K562 (cell line): Measurements from ENCODE around the gene C10orf71. TPM values are rescaled to one million over a fixed set of nuclear protein-coding genes. Genes with fewer than 3 reads are reported as not detected.
A peak's percentile ranks its signal among the peaks of the same experiment; 100 is the strongest.

Experiments
- ATAC-seq: fragments of 200-7000 bp; cut with Tn5 transposase; 3 replicates; pipeline ENCODE4 v1.9.1; 2020; ENCODE audit warnings: moderate library complexity
- BruUV-seq: library from RNA; stranded (reverse); fragments of 400-500 nt; replicated peaks from 2 replicates; lab custom pipeline; 2021; lab: Mats Ljungman, UMichigan
- CTCF ChIA-PET: fragments of 300-600 bp; formaldehyde crosslinking; extraction: SDS; loops from one replicate; lab custom pipeline; 2021; ENCODE audit warnings: low intra/inter-chr PET ratio; lab: Yijun Ruan, JAX
- POLR2A ChIA-PET: fragments of 300-600, 350-650 bp; sonication (Branson Sonifier 250); formaldehyde crosslinking; extraction: SDS; loops from one replicate; lab custom pipeline; 2021; ENCODE audit warnings: antibody characterized with exemption, inconsistent platforms; lab: Yijun Ruan, JAX
- DNase-seq, 4 experiments: peaks; one replicate each; pipeline versions ENCODE4 v3.0.0 to v3.0.0-alpha.2; 2011 to 2018; ENCODE audit warnings: low spot score in 3 of 4, mixed read lengths in 3 of 4; ENCODE audit errors: extremely low read depth in 1 of 4
- FAIRE-seq: peaks from 2 replicates; lab custom pipeline; 2011; peaks lifted over from hg19 to GRCh38; lab: Jason Lieb, UNC
- H2AFZ ChIP-seq: 2 replicates; pipeline ENCODE4 v1.6.0; 2011; ENCODE audit warnings: low read depth, low read length, control low read depth, inconsistent platforms
- H3K27ac ChIP-seq: fragments of 200-600 bp; 3 replicates; pipeline ENCODE4 v1.8.0; 2011; ENCODE audit warnings: low read depth, mild to moderate bottlenecking, control low read depth, inconsistent platforms, low read length, moderate library complexity, mixed read lengths; ENCODE audit errors: extremely low read depth
- H3K27me3 ChIP-seq, 2 experiments: fragments of 300-600 bp in 1 of 2; 2 replicates in 1 of 2; 3 replicates in 1 of 2; pipeline versions ENCODE4 v1.6.0 to v1.8.0; 2011; ENCODE audit warnings: inconsistent platforms in 2 of 2, low read length in 2 of 2, mild to moderate bottlenecking in 1 of 2, mixed read lengths in 1 of 2, moderate library complexity in 1 of 2; ENCODE audit not compliant: control insufficient read depth in 2 of 2, insufficient read depth in 2 of 2
- H3K36me3 ChIP-seq: fragments of 300-600 bp; 3 replicates; pipeline ENCODE4 v1.8.0; 2011; ENCODE audit warnings: mild to moderate bottlenecking, low read length, inconsistent platforms; ENCODE audit not compliant: control insufficient read depth, insufficient read depth
- H3K4me1 ChIP-seq, 2 experiments: fragments of 200-600 bp in 1 of 2; replicated peaks in 1 of 2; 2 replicates in 1 of 2; 3 replicates in 1 of 2; pipeline versions ENCODE4 v1.5.1 to v1.8.0; 2011; ENCODE audit warnings: inconsistent platforms in 2 of 2, low read length in 2 of 2, mild to moderate bottlenecking in 1 of 2, mixed read lengths in 1 of 2, moderate library complexity in 1 of 2; ENCODE audit not compliant: control insufficient read depth in 2 of 2, insufficient read depth in 2 of 2
- H3K4me2 ChIP-seq: 2 replicates; pipeline ENCODE4 v1.6.1; 2011; ENCODE audit warnings: low read length, control low read depth, inconsistent platforms, mixed read lengths; ENCODE audit not compliant: insufficient read depth
- H3K4me3 ChIP-seq: fragments of 200-600 bp; sonication (generic), shearing (Covaris generic); 2 replicates; pipeline ENCODE4 v1.5.1; 2016; ENCODE audit warnings: control low read depth, inconsistent platforms
- H3K79me2 ChIP-seq: fragments of 200-600 bp; 3 replicates; pipeline ENCODE4 v1.8.0; 2011; ENCODE audit warnings: low read length, inconsistent platforms; ENCODE audit not compliant: control insufficient read depth, insufficient read depth
- H3K9ac ChIP-seq, 2 experiments: 2 replicates each; pipeline versions ENCODE4 v1.6.0 to v1.6.1; 2011; ENCODE audit warnings: low read depth in 2 of 2, low read length in 2 of 2, control low read depth in 1 of 2, inconsistent platforms in 1 of 2, mild to moderate bottlenecking in 1 of 2, mixed read lengths in 1 of 2; ENCODE audit not compliant: insufficient read depth in 1 of 2
- H3K9me1 ChIP-seq: one replicate; pipeline ENCODE4 v1.6.0; 2011; ENCODE audit warnings: inconsistent platforms, mild to moderate bottlenecking, low read length, moderate library complexity; ENCODE audit not compliant: control insufficient read depth, insufficient read depth
- H3K9me3 ChIP-seq: replicated peaks from 2 replicates; pipeline ENCODE4 v1.5.1; 2011; ENCODE audit warnings: low read depth, low read length, inconsistent platforms; ENCODE audit not compliant: control insufficient read depth, insufficient read depth
- H4K20me1 ChIP-seq: replicated peaks from 2 replicates; pipeline ENCODE4 v1.6.1; 2011; ENCODE audit warnings: low read length, inconsistent platforms, mixed read lengths; ENCODE audit not compliant: control insufficient read depth, insufficient read depth
- ADNP ChIP-seq: fragments of 200-800 bp; sonication (Bioruptor generic); IDR thresholded peaks from 2 replicates; pipeline ENCODE4 v1.6.1; 2016; ENCODE audit warnings: missing genetic modification characterization, missing compliant biosample characterization
- CEBPB ChIP-seq: fragments of 450-650 bp; IDR thresholded peaks from 2 replicates; pipeline ENCODE4 v1.6.1; 2016; ENCODE audit warnings: missing genetic modification characterization, missing compliant biosample characterization
- MEIS2 ChIP-seq: fragments of 450-650 bp; IDR thresholded peaks from 2 replicates; pipeline ENCODE4 v1.6.1; 2014; ENCODE audit warnings: mild to moderate bottlenecking; ENCODE audit not compliant: partially characterized antibody
- RAD21 ChIP-seq, 2 experiments: fragments of 250-450 bp in 1 of 2; fragments of 450-650 bp in 1 of 2; sonication (Bioruptor Pico) in 1 of 2; formaldehyde crosslinking in 1 of 2; IDR thresholded peaks in 1 of 2; conservative IDR thresholded peaks in 1 of 2; 2 replicates each; pipeline versions ENCODE4 v1.4.0 to v1.8.0; 2020 to 2022; ENCODE audit warnings: mild to moderate bottlenecking in 2 of 2, moderate library complexity in 1 of 2
- SMARCB1 ChIP-seq: IDR thresholded peaks from 2 replicates; pipeline ENCODE4 v1.6.1; 2011; ENCODE audit warnings: improper control_type of control experiment, low read depth; ENCODE audit not compliant: insufficient read length
- ZNF239 ChIP-seq: fragments of 250-450 bp; sonication (Bioruptor Pico); IDR thresholded peaks from 2 replicates; pipeline ENCODE4 v1.4.0; 2020; ENCODE audit warnings: mild to moderate bottlenecking
- WGBS: fragments of 100-300 bp; shearing (Covaris generic); methylation state at CpG from one replicate; pipeline ENCODE4 v1.1.6; 2016; ENCODE audit warnings: low coverage, mixed read lengths; ENCODE audit not compliant: insufficient coverage; ENCODE audit errors: missing lambda C conversion rate; 5-methylcytosine and 5-hydroxymethylcytosine counted together
- in situ Hi-C: fragments of 300-500 bp; cut with MboI; formaldehyde crosslinking; loops from 4 replicates; pipeline ENCODE4 v1.15.0; 2018; ENCODE audit warnings: inconsistent platforms, mixed read lengths
- intact Hi-C: fragments of 100-400 bp; cut with micrococcal nuclease; formaldehyde crosslinking; loops from 2 replicates; pipeline ENCODE4 v1.14.2; 2022
- polyA plus RNA-seq, 8 experiments: library from polyadenylated mRNA; depleted of rRNA in 4 of 8; stranded (reverse) in 5 of 8; unstranded in 3 of 8; fragments of >200 nt; fragmentation: Nextera tagmentation in 2 of 8; fragmentation: Illumina TruSeq in 1 of 8; extraction: Ambion mirVana in 2 of 8; extraction: Trizol in 1 of 8; gene quantifications; 2 replicates each; pipeline versions ENCODE4 v1.2.1 to v1.2.3, GENCODE V29; 2011 to 2014; ENCODE audit warnings: inconsistent platforms in 1 of 8, missing spikeins in 1 of 8
- total RNA-seq, 7 experiments: library from RNA; depleted of rRNA in 6 of 7; stranded (reverse); fragments of >200 nt in 6 of 7; fragmentation: Illumina TruSeq in 2 of 7; extraction: Trizol in 2 of 7; gene quantifications; 2 replicates each; pipeline versions ENCODE4 v1.2.1 to v1.2.3, GENCODE V29; 2011 to 2021; ENCODE audit warnings: low replicate concordance in 1 of 7
- TF ChIP-seq, protein P1 (sequence below), 2 experiments: fragments of 450-650 bp; formaldehyde crosslinking in 1 of 2; IDR thresholded peaks; 2 replicates each; pipeline versions ENCODE4 v1.4.0 to v1.6.1; 2014 to 2020; ENCODE audit warnings: mild to moderate bottlenecking in 2 of 2, borderline replicate concordance in 1 of 2, low read depth in 1 of 2

C10orf71 gene
- total and polyA plus RNA-seq, 9 of the 15 experiments (the other 6 are each of a cell fraction or from before 2014, with no cell fraction given): 0.06 to 4.5 (median 1.3) TPM

DNA sequence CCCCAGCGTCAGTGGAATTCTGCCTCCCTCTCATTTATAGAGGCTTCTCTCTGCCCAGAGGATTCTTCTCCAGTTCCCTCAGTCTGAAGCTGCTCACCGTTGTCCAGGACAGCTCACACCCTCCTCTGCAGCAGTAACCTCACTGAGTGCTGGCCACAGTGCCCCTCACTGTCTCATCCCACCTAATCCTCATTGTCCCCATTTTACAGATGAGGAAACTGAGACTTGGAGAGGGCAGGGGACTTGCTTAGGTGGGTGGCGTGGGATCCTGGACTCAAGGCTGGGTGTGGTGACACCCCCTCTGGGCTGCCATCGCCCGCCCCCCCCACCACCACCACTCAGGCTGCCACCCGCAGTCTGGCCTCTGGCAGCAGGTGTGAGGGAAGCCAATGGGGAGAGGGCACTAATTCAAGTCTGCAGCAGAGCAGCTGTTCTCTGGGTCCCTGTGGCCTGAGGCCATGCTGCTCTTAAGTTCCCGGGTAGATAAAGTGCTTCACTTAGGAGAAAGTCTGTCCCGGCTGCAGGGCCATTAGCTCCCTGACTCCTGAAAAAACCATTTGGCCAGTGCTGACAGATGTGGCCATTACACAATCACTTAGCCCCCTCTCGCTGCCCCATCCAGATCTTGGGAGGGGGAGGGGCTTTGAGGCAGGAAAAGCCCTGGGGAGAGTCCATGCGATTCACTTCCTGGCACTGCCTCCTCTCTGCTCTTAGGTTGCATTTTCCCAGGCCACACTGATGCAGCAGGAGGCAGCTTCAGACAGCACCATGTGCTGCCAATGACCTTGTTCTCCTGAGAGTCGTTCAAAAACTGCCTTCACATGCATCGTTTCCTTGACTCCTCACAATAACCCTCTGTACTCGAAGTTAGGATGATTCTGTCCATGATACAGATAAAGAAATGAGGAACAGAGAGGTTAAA is 60.6 kb downstream of the C10orf71 start:
- no peaks in the 10 kb centered on the region for H4K20me1 ChIP-seq
- peak; percentile 15; the same call in 1 of the 3 replicates for ATAC-seq
- H3K36me3 ChIP-seq: no peaks in the 10 kb centered on the region
- DNase-seq: no peak
- BruUV-seq: no TSS peak
- 4% methylated on average over 12 of the region's 13 CpGs for WGBS
- FAIRE-seq: no peak
- intact Hi-C loops: no loop called here
- H3K4me3 ChIP-seq: no peak overlapping the region
- ChIA-PET POLR2A (interaction anchor here (0.6 to 1.0 kb wide), 2 partner anchors 61 to 255 kb away, joined by 3 to 4 read pairs; no protein-coding TSS in a partner anchor), CTCF (interaction anchor here (1.2 kb wide), 1 partner anchor 322 kb away, joined by 3 read pairs; no protein-coding TSS in a partner anchor)
- peaks cover 0 to 5% of the 10 kb centered on the region in 2 experiments; a peak in 1 of 5 replicates for H3K4me1 ChIP-seq
- H3K79me2 ChIP-seq: no peaks in the 10 kb centered on the region
- in situ Hi-C loops: no loop called here
- H3K9me3 ChIP-seq: no peaks in the 10 kb centered on the region
- H3K27me3 ChIP-seq: peaks cover 30 to 44% of the 10 kb centered on the region in 2 experiments
- TF ChIP-seq ADNP (tag) (0 out of 2 replicates have a peak, but pooled peaks have one; percentile 29), ZNF239 (CRISPR knock-in tag) (no peak), SMARCB1 (no peak), RAD21 (CRISPR knock-in tag; conservative IDR thresholded peaks at IDR 0.05 in 1 of 2, IDR thresholded peaks at IDR 0.05 in 1 of 2) (peak in 1 of 2 experiments; percentile 17; a peak in 1 of 4 replicates), CEBPB (0 out of 2 replicates have a peak, but pooled peaks have one; percentile 7), MEIS2 (peak; percentile 44)
- TF ChIP-seq, protein P1, sequence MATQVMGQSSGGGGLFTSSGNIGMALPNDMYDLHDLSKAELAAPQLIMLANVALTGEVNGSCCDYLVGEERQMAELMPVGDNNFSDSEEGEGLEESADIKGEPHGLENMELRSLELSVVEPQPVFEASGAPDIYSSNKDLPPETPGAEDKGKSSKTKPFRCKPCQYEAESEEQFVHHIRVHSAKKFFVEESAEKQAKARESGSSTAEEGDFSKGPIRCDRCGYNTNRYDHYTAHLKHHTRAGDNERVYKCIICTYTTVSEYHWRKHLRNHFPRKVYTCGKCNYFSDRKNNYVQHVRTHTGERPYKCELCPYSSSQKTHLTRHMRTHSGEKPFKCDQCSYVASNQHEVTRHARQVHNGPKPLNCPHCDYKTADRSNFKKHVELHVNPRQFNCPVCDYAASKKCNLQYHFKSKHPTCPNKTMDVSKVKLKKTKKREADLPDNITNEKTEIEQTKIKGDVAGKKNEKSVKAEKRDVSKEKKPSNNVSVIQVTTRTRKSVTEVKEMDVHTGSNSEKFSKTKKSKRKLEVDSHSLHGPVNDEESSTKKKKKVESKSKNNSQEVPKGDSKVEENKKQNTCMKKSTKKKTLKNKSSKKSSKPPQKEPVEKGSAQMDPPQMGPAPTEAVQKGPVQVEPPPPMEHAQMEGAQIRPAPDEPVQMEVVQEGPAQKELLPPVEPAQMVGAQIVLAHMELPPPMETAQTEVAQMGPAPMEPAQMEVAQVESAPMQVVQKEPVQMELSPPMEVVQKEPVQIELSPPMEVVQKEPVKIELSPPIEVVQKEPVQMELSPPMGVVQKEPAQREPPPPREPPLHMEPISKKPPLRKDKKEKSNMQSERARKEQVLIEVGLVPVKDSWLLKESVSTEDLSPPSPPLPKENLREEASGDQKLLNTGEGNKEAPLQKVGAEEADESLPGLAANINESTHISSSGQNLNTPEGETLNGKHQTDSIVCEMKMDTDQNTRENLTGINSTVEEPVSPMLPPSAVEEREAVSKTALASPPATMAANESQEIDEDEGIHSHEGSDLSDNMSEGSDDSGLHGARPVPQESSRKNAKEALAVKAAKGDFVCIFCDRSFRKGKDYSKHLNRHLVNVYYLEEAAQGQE (IDR thresholded peaks at IDR 0.05; ENCODE audit: borderline replicate concordance): peak; percentile 33; the same call in 1 of the 2 replicates
- TF ChIP-seq, protein P1 (CRISPR knock-in tag; IDR thresholded peaks at IDR 0.05; ENCODE audit: low read depth): no peak
- peak overlapping the region; percentile 12; the same call in 1 of the 2 replicates for H2AFZ ChIP-seq
- no peak overlapping the region for H3K4me2 ChIP-seq
- H3K9me1 ChIP-seq: peaks cover 3% of the 10 kb centered on the region
- no peak overlapping the region for H3K9ac ChIP-seq
- no peak overlapping the region for H3K27ac ChIP-seq
